HepG2 (cell line): Measurements from ENCODE around the gene ABCD4. TPM values are rescaled to one million over a fixed set of nuclear protein-coding genes. Genes with fewer than 3 reads are reported as not detected.
A peak's percentile ranks its signal among the peaks of the same experiment; 100 is the strongest.

ENCODE experiments used
- KDM5A ChIP-seq: fragments of 200-600 bp; sonication (generic); IDR thresholded peaks from 2 replicates; pipeline ENCODE4 v1.7.0; 2018; ENCODE audit warnings: antibody characterized with exemption, mild to moderate bottlenecking, low read length, borderline replicate concordance
- ZNF430 ChIP-seq: sonication (generic); formaldehyde crosslinking; IDR thresholded peaks from 2 replicates; pipeline ENCODE4 v1.9.0; 2021; ENCODE audit warnings: mild to moderate bottlenecking, missing genetic modification reagents
- ZSCAN25 ChIP-seq: sonication (generic); formaldehyde crosslinking; IDR thresholded peaks from 2 replicates; pipeline ENCODE4 v1.8.0; 2022; ENCODE audit warnings: mild to moderate bottlenecking, missing genetic modification reagents
- polyA plus RNA-seq, 8 experiments: library from polyadenylated mRNA; depleted of rRNA in 3 of 8; stranded (reverse) in 7 of 8; unstranded in 1 of 8; fragments of >200 nt; fragmentation: Illumina TruSeq in 4 of 8; extraction: Trizol in 4 of 8; gene quantifications; 2 replicates each; pipeline versions ENCODE4 v1.2.1 to v1.2.3, GENCODE V29; 2011 to 2016; ENCODE audit warnings: low read depth in 4 of 8, missing spikeins in 1 of 8, mixed read lengths in 1 of 8; ENCODE audit not compliant: insufficient read depth in 1 of 8
- total RNA-seq, 5 experiments: library from RNA; depleted of rRNA; stranded (reverse); fragments of >200 nt; fragmentation: Illumina TruSeq; extraction: Trizol; gene quantifications; 2 replicates each; pipeline ENCODE4 v1.2.3, GENCODE V29; 2016; ENCODE audit warnings: low read depth in 1 of 5
- TF ChIP-seq, protein P1 (sequence below): sonication (generic); formaldehyde crosslinking; IDR thresholded peaks from 2 replicates; pipeline ENCODE4 v1.9.0; 2021; ENCODE audit warnings: missing genetic modification reagents, borderline replicate concordance
- TF ChIP-seq, protein P2 (sequence below): fragments of 450-650 bp; IDR thresholded peaks from 2 replicates; pipeline ENCODE4 v1.6.1; 2017; ENCODE audit warnings: mild to moderate bottlenecking
- TF ChIP-seq, protein P3 (sequence below): sonication (generic); formaldehyde crosslinking; IDR thresholded peaks from 2 replicates; pipeline ENCODE4 v1.4.0; 2020; ENCODE audit warnings: missing genetic modification reagents, mild to moderate bottlenecking, borderline replicate concordance

The ABCD4 gene
- total and polyA plus RNA-seq, 2 of the 13 experiments (the other 11 are each of a cell fraction or from before 2014, with no cell fraction given) = 47.5 to 50.5 TPM

DNA sequence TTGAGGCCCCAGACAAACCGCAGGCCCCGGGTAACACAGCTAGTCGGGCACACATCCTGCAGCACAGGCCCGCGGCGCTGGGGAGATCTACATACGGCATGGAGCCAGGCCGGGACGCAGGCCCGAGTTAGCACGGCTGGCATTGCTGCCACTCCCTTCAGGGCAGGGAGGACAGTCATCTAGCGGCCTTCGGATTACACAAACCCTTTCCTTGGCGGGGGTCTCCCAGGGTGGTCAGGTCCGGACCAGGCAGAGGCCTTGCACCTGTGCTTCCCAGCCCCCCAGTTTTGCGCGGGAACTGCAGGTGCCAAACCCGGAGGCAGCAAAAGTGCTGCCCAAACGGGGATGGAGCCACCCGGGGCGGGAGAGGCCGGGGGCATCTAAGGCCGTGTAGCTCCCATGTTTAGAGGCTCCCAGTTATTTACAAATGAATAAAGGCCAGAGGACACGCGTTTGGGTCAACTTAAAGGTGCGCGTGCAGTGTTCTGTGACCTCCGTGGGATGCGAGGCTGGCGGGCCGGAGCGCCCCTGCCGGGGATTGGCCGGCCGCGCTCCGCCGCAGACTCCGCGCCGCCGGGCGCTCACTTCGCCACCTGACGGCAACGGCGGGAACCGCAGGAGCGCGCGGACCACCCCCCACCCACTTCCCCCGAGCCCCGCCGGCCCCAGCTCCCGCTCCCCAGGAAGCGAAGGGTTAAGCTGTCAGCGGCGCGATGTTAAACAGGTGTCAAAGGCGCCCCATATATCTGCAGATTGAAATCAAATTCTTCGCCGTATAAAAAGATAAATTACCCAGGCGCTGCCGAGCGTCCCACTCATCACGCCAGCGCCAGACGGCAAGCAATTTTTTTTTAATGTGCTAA is 45.4 kb downstream of the ABCD4 start (continued):
- TF ChIP-seq, protein P1, sequence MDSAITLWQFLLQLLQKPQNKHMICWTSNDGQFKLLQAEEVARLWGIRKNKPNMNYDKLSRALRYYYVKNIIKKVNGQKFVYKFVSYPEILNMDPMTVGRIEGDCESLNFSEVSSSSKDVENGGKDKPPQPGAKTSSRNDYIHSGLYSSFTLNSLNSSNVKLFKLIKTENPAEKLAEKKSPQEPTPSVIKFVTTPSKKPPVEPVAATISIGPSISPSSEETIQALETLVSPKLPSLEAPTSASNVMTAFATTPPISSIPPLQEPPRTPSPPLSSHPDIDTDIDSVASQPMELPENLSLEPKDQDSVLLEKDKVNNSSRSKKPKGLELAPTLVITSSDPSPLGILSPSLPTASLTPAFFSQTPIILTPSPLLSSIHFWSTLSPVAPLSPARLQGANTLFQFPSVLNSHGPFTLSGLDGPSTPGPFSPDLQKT (CRISPR knock-in tag) = no peak
- no peak; the same call in 1 of the 2 replicates for TF ChIP-seq ZSCAN25
- TF ChIP-seq ZNF430 (CRISPR knock-in tag) = no peak
- TF ChIP-seq KDM5A = no peak
- TF ChIP-seq, protein P2, sequence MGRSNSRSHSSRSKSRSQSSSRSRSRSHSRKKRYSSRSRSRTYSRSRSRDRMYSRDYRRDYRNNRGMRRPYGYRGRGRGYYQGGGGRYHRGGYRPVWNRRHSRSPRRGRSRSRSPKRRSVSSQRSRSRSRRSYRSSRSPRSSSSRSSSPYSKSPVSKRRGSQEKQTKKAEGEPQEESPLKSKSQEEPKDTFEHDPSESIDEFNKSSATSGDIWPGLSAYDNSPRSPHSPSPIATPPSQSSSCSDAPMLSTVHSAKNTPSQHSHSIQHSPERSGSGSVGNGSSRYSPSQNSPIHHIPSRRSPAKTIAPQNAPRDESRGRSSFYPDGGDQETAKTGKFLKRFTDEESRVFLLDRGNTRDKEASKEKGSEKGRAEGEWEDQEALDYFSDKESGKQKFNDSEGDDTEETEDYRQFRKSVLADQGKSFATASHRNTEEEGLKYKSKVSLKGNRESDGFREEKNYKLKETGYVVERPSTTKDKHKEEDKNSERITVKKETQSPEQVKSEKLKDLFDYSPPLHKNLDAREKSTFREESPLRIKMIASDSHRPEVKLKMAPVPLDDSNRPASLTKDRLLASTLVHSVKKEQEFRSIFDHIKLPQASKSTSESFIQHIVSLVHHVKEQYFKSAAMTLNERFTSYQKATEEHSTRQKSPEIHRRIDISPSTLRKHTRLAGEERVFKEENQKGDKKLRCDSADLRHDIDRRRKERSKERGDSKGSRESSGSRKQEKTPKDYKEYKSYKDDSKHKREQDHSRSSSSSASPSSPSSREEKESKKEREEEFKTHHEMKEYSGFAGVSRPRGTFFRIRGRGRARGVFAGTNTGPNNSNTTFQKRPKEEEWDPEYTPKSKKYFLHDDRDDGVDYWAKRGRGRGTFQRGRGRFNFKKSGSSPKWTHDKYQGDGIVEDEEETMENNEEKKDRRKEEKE = no peak
- TF ChIP-seq, protein P3, sequence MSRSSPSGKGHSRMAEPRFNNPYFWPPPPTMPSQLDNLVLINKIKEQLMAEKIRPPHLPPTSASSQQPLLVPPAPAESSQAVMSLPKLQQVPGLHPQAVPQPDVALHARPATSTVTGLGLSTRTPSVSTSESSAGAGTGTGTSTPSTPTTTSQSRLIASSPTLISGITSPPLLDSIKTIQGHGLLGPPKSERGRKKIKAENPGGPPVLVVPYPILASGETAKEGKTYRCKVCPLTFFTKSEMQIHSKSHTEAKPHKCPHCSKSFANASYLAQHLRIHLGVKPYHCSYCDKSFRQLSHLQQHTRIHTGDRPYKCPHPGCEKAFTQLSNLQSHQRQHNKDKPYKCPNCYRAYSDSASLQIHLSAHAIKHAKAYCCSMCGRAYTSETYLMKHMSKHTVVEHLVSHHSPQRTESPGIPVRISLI (CRISPR knock-in tag) = 0 out of 2 replicates have a peak, but pooled peaks have one; percentile 25
